Osteocyte (in vitro differentiated cells): Measurements from ENCODE around the gene PGS1. TPM values are rescaled to one million over a fixed set of nuclear protein-coding genes. Genes with fewer than 3 reads are reported as not detected.

ENCODE experiments used
- DNase-seq: peaks from one replicate; pipeline ENCODE4 v3.0.0; 2021; ENCODE audit warnings: mixed read lengths; ENCODE audit not compliant: unreplicated experiment; ENCODE audit errors: extremely low spot score
- H3K27ac Mint-ChIP-seq: one replicate; pipeline ENCODE4 v1.8.0; 2021; ENCODE audit warnings: mild to moderate bottlenecking, mixed read lengths; ENCODE audit not compliant: unreplicated experiment
- H3K27me3 Mint-ChIP-seq: one replicate; pipeline ENCODE4 v1.8.0; 2021; ENCODE audit warnings: mixed read lengths; ENCODE audit not compliant: unreplicated experiment
- H3K36me3 Mint-ChIP-seq: one replicate; pipeline ENCODE4 v1.8.0; 2021; ENCODE audit warnings: mixed read lengths; ENCODE audit not compliant: unreplicated experiment
- H3K4me1 Mint-ChIP-seq: one replicate; pipeline ENCODE4 v1.8.0; 2021; ENCODE audit warnings: mixed read lengths; ENCODE audit not compliant: unreplicated experiment
- H3K4me3 Mint-ChIP-seq: one replicate; pipeline ENCODE4 v1.8.0; 2021; ENCODE audit warnings: mild to moderate bottlenecking, moderate library complexity, mixed read lengths; ENCODE audit not compliant: unreplicated experiment
- H3K9me3 Mint-ChIP-seq: one replicate; pipeline ENCODE4 v1.8.0; 2021; ENCODE audit warnings: mixed read lengths; ENCODE audit not compliant: unreplicated experiment
- total RNA-seq: library from RNA; stranded (reverse); gene quantifications from 2 replicates; pipeline ENCODE4 v1.2.1, GENCODE V29; 2021
- TF ChIP-seq, protein P1 (sequence below): fragments of 200-600 bp; sonication (generic); IDR thresholded peaks from 2 replicates; pipeline ENCODE4 v1.5.0; 2021; ENCODE audit warnings: antibody characterized with exemption, mild to moderate bottlenecking, moderate library complexity

PGS1 gene
- total RNA-seq, 1 donor from 2014 or later = 53.0 TPM

GRCh38 chr17:78468366-78468765, 89.9 kb downstream of the PGS1 start:
- H3K4me1 Mint-ChIP-seq = no peaks in the 10 kb centered on the region
- H3K36me3 Mint-ChIP-seq = no peaks in the 10 kb centered on the region
- H3K27me3 Mint-ChIP-seq = no peaks in the 10 kb centered on the region
- no peak overlapping the region for H3K27ac Mint-ChIP-seq
- H3K9me3 Mint-ChIP-seq = no peaks in the 10 kb centered on the region
- TF ChIP-seq, protein P1, sequence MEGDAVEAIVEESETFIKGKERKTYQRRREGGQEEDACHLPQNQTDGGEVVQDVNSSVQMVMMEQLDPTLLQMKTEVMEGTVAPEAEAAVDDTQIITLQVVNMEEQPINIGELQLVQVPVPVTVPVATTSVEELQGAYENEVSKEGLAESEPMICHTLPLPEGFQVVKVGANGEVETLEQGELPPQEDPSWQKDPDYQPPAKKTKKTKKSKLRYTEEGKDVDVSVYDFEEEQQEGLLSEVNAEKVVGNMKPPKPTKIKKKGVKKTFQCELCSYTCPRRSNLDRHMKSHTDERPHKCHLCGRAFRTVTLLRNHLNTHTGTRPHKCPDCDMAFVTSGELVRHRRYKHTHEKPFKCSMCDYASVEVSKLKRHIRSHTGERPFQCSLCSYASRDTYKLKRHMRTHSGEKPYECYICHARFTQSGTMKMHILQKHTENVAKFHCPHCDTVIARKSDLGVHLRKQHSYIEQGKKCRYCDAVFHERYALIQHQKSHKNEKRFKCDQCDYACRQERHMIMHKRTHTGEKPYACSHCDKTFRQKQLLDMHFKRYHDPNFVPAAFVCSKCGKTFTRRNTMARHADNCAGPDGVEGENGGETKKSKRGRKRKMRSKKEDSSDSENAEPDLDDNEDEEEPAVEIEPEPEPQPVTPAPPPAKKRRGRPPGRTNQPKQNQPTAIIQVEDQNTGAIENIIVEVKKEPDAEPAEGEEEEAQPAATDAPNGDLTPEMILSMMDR = no peak
- no peak for DNase-seq
- no peak overlapping the region for H3K4me3 Mint-ChIP-seq

DNA sequence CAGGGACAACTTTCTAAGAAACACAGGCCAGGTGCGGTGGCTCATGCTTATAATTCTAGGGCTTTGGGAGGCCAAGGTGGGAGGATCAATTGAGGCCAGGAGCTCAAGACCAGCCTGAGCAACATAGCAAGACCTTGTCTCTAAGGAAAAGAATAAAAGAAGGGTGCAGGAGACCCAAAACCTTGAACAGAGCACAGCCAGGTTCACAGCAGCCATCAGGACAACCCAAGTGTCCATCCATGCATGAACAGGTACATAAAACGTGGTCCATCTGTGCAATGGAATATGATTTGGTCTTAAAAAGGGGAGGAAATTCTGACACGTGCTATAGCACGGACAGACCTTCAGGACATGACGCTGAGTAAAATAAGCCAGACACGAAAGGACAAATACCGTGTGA, 91.0 kb downstream of the PGS1 start:
- H3K4me3 Mint-ChIP-seq = no peak overlapping the region
- H3K36me3 Mint-ChIP-seq = no peaks in the 10 kb centered on the region
- H3K9me3 Mint-ChIP-seq = no peaks in the 10 kb centered on the region
- H3K27ac Mint-ChIP-seq = no peak overlapping the region
- peaks cover 2% of the 10 kb centered on the region for H3K27me3 Mint-ChIP-seq
- no peaks in the 10 kb centered on the region for H3K4me1 Mint-ChIP-seq
- TF ChIP-seq, protein P1 = no peak
- no peak for DNase-seq

DNA sequence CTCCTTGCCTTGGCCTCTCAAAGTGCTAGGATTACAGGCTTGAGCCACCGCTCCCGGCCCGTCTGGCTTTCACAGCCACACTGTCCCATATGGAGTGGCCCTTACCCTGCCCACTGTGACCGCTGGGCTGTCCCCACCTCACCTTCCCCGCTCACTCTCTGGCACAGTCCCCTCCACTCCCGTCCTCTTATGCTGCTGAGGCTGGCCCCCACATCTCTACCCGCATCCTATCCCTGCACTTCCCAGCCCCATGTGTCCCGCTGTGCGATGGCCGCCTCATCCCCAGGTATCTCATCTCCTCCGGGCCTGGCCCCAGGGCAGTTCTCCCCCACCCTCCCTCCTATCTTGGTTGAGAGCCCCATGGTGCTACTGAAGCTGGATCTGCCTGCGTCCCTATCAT, 93.2 kb downstream of the PGS1 start:
- DNase-seq = no peak
- H3K4me3 Mint-ChIP-seq = no peak overlapping the region
- H3K27ac Mint-ChIP-seq = no peak overlapping the region
- H3K36me3 Mint-ChIP-seq = no peaks in the 10 kb centered on the region
- no peaks in the 10 kb centered on the region for H3K4me1 Mint-ChIP-seq
- TF ChIP-seq, protein P1 = no peak
- H3K27me3 Mint-ChIP-seq = peaks cover 10% of the 10 kb centered on the region
- no peaks in the 10 kb centered on the region for H3K9me3 Mint-ChIP-seq

DNA sequence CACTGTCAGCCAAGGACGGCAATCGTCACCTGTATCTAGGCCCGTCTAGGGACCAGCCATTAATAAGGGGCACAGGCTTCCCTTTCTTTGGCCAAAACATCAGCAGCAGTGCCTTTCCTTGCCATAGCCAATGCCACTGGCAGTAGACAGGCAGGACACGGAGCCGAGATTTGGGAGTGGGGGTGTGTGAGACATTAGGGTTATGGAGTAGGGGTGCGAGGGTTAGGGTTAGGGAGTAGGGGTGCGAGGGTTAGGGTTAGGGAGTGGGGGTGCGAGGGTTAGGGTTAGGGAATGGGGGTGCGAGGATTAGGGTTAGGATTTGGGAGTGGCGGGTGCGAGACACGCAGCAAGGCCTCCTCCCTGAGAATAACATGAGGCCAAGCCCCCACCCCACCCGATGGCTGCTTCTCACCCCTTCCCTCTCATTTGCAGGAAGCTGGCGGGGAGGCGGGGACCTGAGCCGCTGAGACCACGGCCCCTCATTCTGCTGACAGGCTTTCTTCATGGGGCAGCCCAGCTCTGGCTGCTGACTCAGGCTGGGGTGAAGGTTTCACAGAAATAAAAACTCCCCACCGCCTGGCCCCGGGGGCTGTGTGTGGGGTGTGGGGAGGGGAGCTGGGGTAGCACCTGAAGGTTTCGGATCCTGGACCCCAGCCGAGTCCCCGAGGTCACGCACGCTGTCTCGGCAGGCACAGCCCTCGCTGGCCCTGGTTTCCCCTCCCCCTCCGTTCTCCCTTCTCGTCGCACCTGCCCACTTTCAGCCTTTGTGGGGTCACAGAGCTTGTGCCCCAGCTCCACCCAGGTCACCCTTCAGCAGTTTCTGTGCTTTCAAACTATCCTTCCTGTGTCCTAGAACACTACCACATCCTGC, 93.8 kb downstream of the PGS1 start:
- H3K27me3 Mint-ChIP-seq = peaks cover 10% of the 10 kb centered on the region
- H3K4me3 Mint-ChIP-seq = no peak overlapping the region
- H3K4me1 Mint-ChIP-seq = no peaks in the 10 kb centered on the region
- TF ChIP-seq, protein P1 = no peak
- no peaks in the 10 kb centered on the region for H3K36me3 Mint-ChIP-seq
- no peak for DNase-seq
- H3K9me3 Mint-ChIP-seq = no peaks in the 10 kb centered on the region
- no peak overlapping the region for H3K27ac Mint-ChIP-seq

DNA sequence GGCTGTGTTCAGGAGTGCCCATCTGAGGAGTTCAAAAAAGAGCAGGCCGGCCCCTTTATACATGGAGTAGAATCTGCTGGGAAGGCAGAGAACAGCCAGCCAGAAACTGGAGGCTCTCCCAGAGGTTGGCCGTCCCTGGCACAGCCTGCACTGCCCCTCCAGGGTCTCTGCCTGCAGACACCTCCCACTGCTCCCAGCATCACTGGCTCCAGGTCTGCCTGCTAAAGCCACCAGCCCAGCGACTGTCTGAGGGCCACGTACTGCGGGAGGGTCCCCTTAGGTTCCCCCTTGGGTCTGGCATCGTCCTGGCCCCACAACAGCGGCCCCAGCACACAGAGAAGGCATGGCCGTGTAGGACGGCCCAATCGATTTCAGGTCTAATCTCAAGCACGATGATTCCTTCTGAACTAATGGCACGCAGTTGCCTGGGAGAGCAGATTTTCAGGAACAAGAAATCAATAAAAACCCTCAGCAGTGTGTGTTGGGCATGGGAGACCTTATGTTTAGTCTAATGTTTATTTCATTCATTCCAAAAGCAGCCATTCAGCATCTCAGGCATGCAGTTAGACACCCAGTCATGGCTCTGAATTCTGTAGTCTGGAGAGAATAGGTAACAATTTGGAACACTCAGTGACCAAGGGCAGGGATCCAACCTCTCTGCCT, 95.6 kb downstream of the PGS1 start:
- Mint-ChIP-seq H3K36me3 (no peaks in the 10 kb centered on the region), H3K27ac (no peak overlapping the region), H3K27me3 (peaks cover 10% of the 10 kb centered on the region), H3K9me3 (no peaks in the 10 kb centered on the region), H3K4me3 (no peak overlapping the region), H3K4me1 (no peaks in the 10 kb centered on the region)
- TF ChIP-seq, protein P1 = no peak
- DNase-seq = no peak
